Activated CD4-positive, alpha-beta memory T cell treated with anti-CD3 and anti-CD28 coated beads for 36 hours (primary cell): ENCODE results near the gene CD276. TPM values are rescaled to one million over a fixed set of nuclear protein-coding genes. Genes with fewer than 3 reads are reported as not detected.
"Not testable (repeated sequence)": the region's sequence is repeated elsewhere in the genome, so short reads cannot be mapped to it uniquely, and the experiment has no call there.

Experiments used
- CTCF ChIA-PET: fragments of 350-600 bp; sonication (Branson Sonifier 250); formaldehyde crosslinking; loops from one replicate; lab custom pipeline; 2021; ENCODE audit warnings: antibody characterized with exemption, inconsistent platforms; lab: Charles Lee
- POLR2A ChIA-PET: fragments of 350-600 bp; sonication (Branson Sonifier 250); formaldehyde crosslinking; loops from one replicate; lab custom pipeline; 2021; ENCODE audit warnings: antibody characterized with exemption; lab: Charles Lee
- DNase-seq: peaks from one replicate; pipeline ENCODE4 v3.0.0-alpha.2; 2020
- H3K27ac Mint-ChIP-seq: one replicate; pipeline ENCODE4 v1.8.0; 2021; ENCODE audit warnings: mixed read lengths
- H3K27me3 Mint-ChIP-seq: one replicate; pipeline ENCODE4 v1.8.0; 2021; ENCODE audit warnings: mixed read lengths
- H3K36me3 Mint-ChIP-seq: one replicate; pipeline ENCODE4 v1.8.0; 2021; ENCODE audit warnings: mixed read lengths
- H3K4me1 Mint-ChIP-seq: one replicate; pipeline ENCODE4 v1.8.0; 2021; ENCODE audit warnings: low read depth, mixed read lengths
- H3K4me3 Mint-ChIP-seq: one replicate; pipeline ENCODE4 v1.8.0; 2021; ENCODE audit warnings: mild to moderate bottlenecking, mixed read lengths
- H3K9me3 Mint-ChIP-seq: one replicate; pipeline ENCODE4 v1.8.0; 2021; ENCODE audit warnings: mixed read lengths
- intact Hi-C: fragments of 100-400 bp; cut with micrococcal nuclease; formaldehyde crosslinking; loops from one replicate; pipeline ENCODE4 v1.15.1; 2023
- total RNA-seq, 2 experiments: library from RNA; stranded (reverse); gene quantifications; one replicate each; pipeline ENCODE4 v1.2.3, GENCODE V29; 2021

Gene CD276
- total RNA-seq, 2 experiments from 2014 or later: 3.7 to 4.9 TPM

GRCh38 chr15:73700041-73700842, 16.1 kb downstream of the CD276 start:
- ChIA-PET CTCF (interaction anchor here (0.6 to 18.1 kb wide), 34 partner anchors 9 to 459 kb away, joined by 3 to 437 read pairs (median 4); partner anchors contain the start of genes CD276 and NPTN), POLR2A (interaction anchor here (1.1 kb wide), 1 partner anchor 23 kb away, joined by 3 read pairs; no protein-coding TSS in a partner anchor)
- H3K27me3 Mint-ChIP-seq: peaks cover 33% of the 10 kb centered on the region
- no peaks in the 10 kb centered on the region for H3K9me3 Mint-ChIP-seq
- peak overlapping the region; percentile 33 for H3K4me3 Mint-ChIP-seq
- peak overlapping the region; percentile 56 for H3K27ac Mint-ChIP-seq
- intact Hi-C loops: loop anchor here (1.0 to 5.0 kb wide), 5 partner anchors 23 to 459 kb away; no protein-coding TSS in a partner anchor
- DNase-seq: peak; percentile 85
- H3K4me1 Mint-ChIP-seq: peaks cover 25% of the 10 kb centered on the region
- H3K36me3 Mint-ChIP-seq: no peaks in the 10 kb centered on the region

- intact Hi-C loops: loop anchor here (5.0 kb wide), 1 partner anchor 395 kb away; no protein-coding TSS in a partner anchor
- ChIA-PET POLR2A (interaction anchor here (0.7 kb wide), 1 partner anchor 525 kb away, joined by 3 read pairs; no protein-coding TSS in a partner anchor), CTCF (interaction anchor here (1.1 to 18.1 kb wide), 3 partner anchors 20 to 65 kb away, joined by 3 to 437 read pairs (median 432); partner anchors contain the start of genes CD276 and NPTN)
- Mint-ChIP-seq H3K27me3 (peaks cover 20% of the 10 kb centered on the region), H3K4me1 (peaks cover 13% of the 10 kb centered on the region)
- not testable (repeated sequence) for H3K4me3 Mint-ChIP-seq, DNase-seq, H3K9me3 Mint-ChIP-seq, H3K36me3 Mint-ChIP-seq, H3K27ac Mint-ChIP-seq
These were observed 18.4 kb downstream of the CD276 start for GRCh38 chr15:73702311-73703239.

- H3K9me3 Mint-ChIP-seq, H3K4me3 Mint-ChIP-seq, H3K4me1 Mint-ChIP-seq, DNase-seq, H3K27ac Mint-ChIP-seq, POLR2A ChIA-PET, H3K36me3 Mint-ChIP-seq: not testable (repeated sequence)
- intact Hi-C loops: loop anchor here (5.0 kb wide), 1 partner anchor 396 kb away; no protein-coding TSS in a partner anchor
- H3K27me3 Mint-ChIP-seq: peaks cover 15% of the 10 kb centered on the region
- CTCF ChIA-PET: interaction anchor here (1.0 to 18.1 kb wide), 6 partner anchors 12 to 150 kb away, joined by 4 to 437 read pairs (median 14); partner anchors contain the start of genes CD276 and NPTN
These were observed 19.4 kb downstream of the CD276 start for GRCh38 chr15:73703601-73704000.

- intact Hi-C loops: loop anchor here (5.0 kb wide), 1 partner anchor 397 kb away; no protein-coding TSS in a partner anchor
- H3K27ac Mint-ChIP-seq, H3K4me1 Mint-ChIP-seq, H3K36me3 Mint-ChIP-seq, H3K4me3 Mint-ChIP-seq, H3K9me3 Mint-ChIP-seq, DNase-seq, POLR2A ChIA-PET, H3K27me3 Mint-ChIP-seq: not testable (repeated sequence)
- CTCF ChIA-PET: interaction anchor here (0.6 to 18.1 kb wide), 30 partner anchors 9 to 471 kb away, joined by 3 to 437 read pairs (median 5); partner anchors contain the start of genes CD276 and NPTN
These were observed 20.1 kb downstream of the CD276 start for GRCh38 chr15:73704142-73704868.

GRCh38 chr15:73704869-73705645, 20.9 kb downstream of the CD276 start:
- CTCF ChIA-PET: interaction anchor here (0.6 to 18.1 kb wide), 39 partner anchors 10 to 982 kb away, joined by 3 to 437 read pairs (median 5); partner anchors contain the start of genes CD276 and NPTN
- H3K36me3 Mint-ChIP-seq: no peaks in the 10 kb centered on the region

GRCh38 chr15:73708691-73709090, 24.5 kb downstream of the CD276 start:
- no peak overlapping the region for H3K27ac Mint-ChIP-seq
- POLR2A ChIA-PET: no interaction called here

More at GRCh38 chr15:73704869-73705645, 20.9 kb downstream of the CD276 start:
- POLR2A ChIA-PET: no interaction called here
- Mint-ChIP-seq H3K27me3 (peaks cover 4% of the 10 kb centered on the region), H3K4me3 (no peak overlapping the region), H3K9me3 (no peaks in the 10 kb centered on the region), H3K27ac (no peak overlapping the region), H3K4me1 (peaks cover 1% of the 10 kb centered on the region)
- peak; percentile 77 for DNase-seq
- intact Hi-C loops: loop anchor here (5.0 kb wide), 1 partner anchor 398 kb away; no protein-coding TSS in a partner anchor

GRCh38 chr15:73709241-73709640, 25.1 kb downstream of the CD276 start:
- intact Hi-C loops: no loop called here
- POLR2A ChIA-PET: no interaction called here
- DNase-seq: no peak
- no peaks in the 10 kb centered on the region for H3K27me3 Mint-ChIP-seq
- H3K4me3 Mint-ChIP-seq: no peak overlapping the region
- no peaks in the 10 kb centered on the region for H3K36me3 Mint-ChIP-seq
- no peaks in the 10 kb centered on the region for H3K4me1 Mint-ChIP-seq
- H3K9me3 Mint-ChIP-seq: no peaks in the 10 kb centered on the region
- no peak overlapping the region for H3K27ac Mint-ChIP-seq
- CTCF ChIA-PET: interaction anchor here (2.2 kb wide), 1 partner anchor 74 kb away, joined by 11 read pairs; no protein-coding TSS in a partner anchor

More at GRCh38 chr15:73708691-73709090, 24.5 kb downstream of the CD276 start:
- CTCF ChIA-PET: interaction anchor here (2.2 to 18.1 kb wide), 2 partner anchors 26 to 73 kb away, joined by 11 to 432 read pairs; partner anchors contain the start of gene CD276
- no peak overlapping the region for H3K4me3 Mint-ChIP-seq
- no peaks in the 10 kb centered on the region for H3K4me1 Mint-ChIP-seq
- no peaks in the 10 kb centered on the region for H3K27me3 Mint-ChIP-seq
- DNase-seq: no peak
- H3K9me3 Mint-ChIP-seq: no peaks in the 10 kb centered on the region
- intact Hi-C loops: no loop called here
- H3K36me3 Mint-ChIP-seq: no peaks in the 10 kb centered on the region

GRCh38 chr15:73709686-73710085, 25.5 kb downstream of the CD276 start:
- ChIA-PET POLR2A (no interaction called here), CTCF (interaction anchor here (1.2 kb wide), 1 partner anchor 10 kb away, joined by 4 read pairs; no protein-coding TSS in a partner anchor)
- H3K36me3 Mint-ChIP-seq: no peaks in the 10 kb centered on the region
- H3K27me3 Mint-ChIP-seq: no peaks in the 10 kb centered on the region
- intact Hi-C loops: no loop called here
- H3K9me3 Mint-ChIP-seq: no peaks in the 10 kb centered on the region
- no peaks in the 10 kb centered on the region for H3K4me1 Mint-ChIP-seq
- H3K4me3 Mint-ChIP-seq: no peak overlapping the region
- H3K27ac Mint-ChIP-seq: no peak overlapping the region
- DNase-seq: no peak

- H3K27me3 Mint-ChIP-seq: no peaks in the 10 kb centered on the region
- H3K27ac Mint-ChIP-seq: no peak overlapping the region
- no peak overlapping the region for H3K4me3 Mint-ChIP-seq
- H3K4me1 Mint-ChIP-seq: no peaks in the 10 kb centered on the region
- no peak for DNase-seq
- POLR2A ChIA-PET: no interaction called here
- CTCF ChIA-PET: interaction anchor here (1.2 to 2.0 kb wide), 3 partner anchors 10 to 74 kb away, joined by 4 to 8 read pairs (median 4); no protein-coding TSS in a partner anchor
- no peaks in the 10 kb centered on the region for H3K9me3 Mint-ChIP-seq
- H3K36me3 Mint-ChIP-seq: no peaks in the 10 kb centered on the region
- intact Hi-C loops: no loop called here
These were observed 26.1 kb downstream of the CD276 start for GRCh38 chr15:73710321-73710720.

- DNase-seq: no peak
- no peak overlapping the region for H3K4me3 Mint-ChIP-seq
- no peaks in the 10 kb centered on the region for H3K9me3 Mint-ChIP-seq
- H3K27ac Mint-ChIP-seq: no peak overlapping the region
- no peaks in the 10 kb centered on the region for H3K36me3 Mint-ChIP-seq
- H3K27me3 Mint-ChIP-seq: no peaks in the 10 kb centered on the region
- ChIA-PET POLR2A (no interaction called here), CTCF (interaction anchor here (1.6 to 2.0 kb wide), 2 partner anchors 34 to 76 kb away, joined by 4 to 8 read pairs; no protein-coding TSS in a partner anchor)
- no peaks in the 10 kb centered on the region for H3K4me1 Mint-ChIP-seq
- intact Hi-C loops: no loop called here
These were observed 27.3 kb downstream of the CD276 start for GRCh38 chr15:73711526-73711925.
